ENCODE results near the gene SCN11A. TPM values are rescaled to one million over a fixed set of nuclear protein-coding genes. Genes with fewer than 3 reads are reported as not detected.

SCN11A gene
- total RNA-seq, 1 experiment from 2014 or later, result not detected

DNA sequence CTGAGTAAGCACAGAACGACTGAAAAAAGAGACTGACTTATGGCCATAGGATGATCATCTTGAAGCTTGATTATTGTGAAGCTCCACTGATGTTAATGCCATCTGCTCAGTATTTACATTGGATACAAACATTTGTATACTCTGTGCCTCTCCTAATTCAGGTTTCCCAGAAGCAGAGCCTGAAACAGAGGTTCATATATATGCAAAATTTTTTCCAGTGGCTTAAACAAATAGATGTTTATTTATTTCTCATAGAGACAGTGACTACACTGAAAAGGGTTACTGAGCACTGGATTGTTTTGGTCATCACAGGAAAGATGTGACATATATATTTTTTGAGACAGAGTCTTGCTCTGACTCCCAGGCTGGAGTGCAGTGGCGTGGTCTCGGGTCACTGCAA, 36.3 kb downstream of the SCN11A start:
- Histone ChIP-seq H3K4me3 (ENCODE audit: low read length) (no peak overlapping the region), H3K9me3 (ENCODE audit: low read length) (no peaks in the 10 kb centered on the region), H3K79me2 (ENCODE audit: low read length) (no peaks in the 10 kb centered on the region), H2AFZ (ENCODE audit: low read length) (no peak overlapping the region), H3F3A (ENCODE audit: low read length, unreplicated experiment) (no peaks in the 10 kb centered on the region), H3K4me1 (ENCODE audit: insufficient read depth, low read length) (no peaks in the 10 kb centered on the region), H3K36me3 (ENCODE audit: low read depth, low read length) (no peaks in the 10 kb centered on the region), H3K4me2 (ENCODE audit: low read length) (no peak overlapping the region), H3K27me3 (ENCODE audit: low read length) (peaks cover 25% of the 10 kb centered on the region), H3K9me2 (replicated peaks; ENCODE audit: low read length) (no peaks in the 10 kb centered on the region), H3K27ac (ENCODE audit: low read length) (no peak overlapping the region), H3K9ac (ENCODE audit: low read length) (no peak overlapping the region), H4K20me1 (ENCODE audit: low read length) (no peaks in the 10 kb centered on the region)
- no peak for ATAC-seq
- POLR2A ChIA-PET (ENCODE audit: unreplicated experiment), result no interaction called here
- intact Hi-C loops (cut with micrococcal nuclease), result no loop called here
- CTCF ChIA-PET, result no interaction called here
- BruUV-seq (replicated peaks), result no TSS peak
- DNase-seq, result no peak
- TF ChIP-seq, protein P1, sequence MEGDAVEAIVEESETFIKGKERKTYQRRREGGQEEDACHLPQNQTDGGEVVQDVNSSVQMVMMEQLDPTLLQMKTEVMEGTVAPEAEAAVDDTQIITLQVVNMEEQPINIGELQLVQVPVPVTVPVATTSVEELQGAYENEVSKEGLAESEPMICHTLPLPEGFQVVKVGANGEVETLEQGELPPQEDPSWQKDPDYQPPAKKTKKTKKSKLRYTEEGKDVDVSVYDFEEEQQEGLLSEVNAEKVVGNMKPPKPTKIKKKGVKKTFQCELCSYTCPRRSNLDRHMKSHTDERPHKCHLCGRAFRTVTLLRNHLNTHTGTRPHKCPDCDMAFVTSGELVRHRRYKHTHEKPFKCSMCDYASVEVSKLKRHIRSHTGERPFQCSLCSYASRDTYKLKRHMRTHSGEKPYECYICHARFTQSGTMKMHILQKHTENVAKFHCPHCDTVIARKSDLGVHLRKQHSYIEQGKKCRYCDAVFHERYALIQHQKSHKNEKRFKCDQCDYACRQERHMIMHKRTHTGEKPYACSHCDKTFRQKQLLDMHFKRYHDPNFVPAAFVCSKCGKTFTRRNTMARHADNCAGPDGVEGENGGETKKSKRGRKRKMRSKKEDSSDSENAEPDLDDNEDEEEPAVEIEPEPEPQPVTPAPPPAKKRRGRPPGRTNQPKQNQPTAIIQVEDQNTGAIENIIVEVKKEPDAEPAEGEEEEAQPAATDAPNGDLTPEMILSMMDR (conservative IDR thresholded peaks at IDR 0.05; ENCODE audit: low read depth, low read length), result no peak
- no peak for TF ChIP-seq EZH2 (IDR thresholded peaks at IDR 0.05; ENCODE audit: low read length, unreplicated experiment)
- no peak for TF ChIP-seq EZH2phosphoT487 (IDR thresholded peaks at IDR 0.05; ENCODE audit: borderline replicate concordance, low read length)

DNA sequence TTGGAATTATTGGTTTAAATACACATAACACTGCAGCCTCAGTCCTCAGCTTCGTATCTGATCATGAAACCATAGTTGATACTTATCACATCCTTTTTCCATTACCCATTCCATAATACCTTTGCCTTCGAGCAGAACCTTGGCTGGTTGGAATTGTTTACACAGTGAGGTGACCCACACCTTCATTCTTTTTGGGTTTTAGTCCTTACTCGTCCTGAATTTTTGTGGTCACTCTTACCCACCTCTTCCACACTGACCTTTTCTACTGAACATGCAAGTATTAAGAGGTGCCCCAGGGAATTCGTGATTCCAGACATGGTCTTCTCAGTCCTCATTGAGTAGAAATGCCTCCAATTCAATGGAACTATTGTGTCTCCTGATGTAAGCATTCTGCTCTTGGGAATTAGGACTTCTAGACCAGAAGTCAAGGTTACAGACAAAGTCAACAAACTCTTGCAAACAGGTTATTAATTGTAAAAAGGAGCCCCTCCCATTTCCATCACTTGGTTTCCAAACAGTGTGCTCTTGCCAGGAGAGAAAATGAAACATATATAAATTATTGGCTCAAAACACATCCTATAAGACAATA, 37.7 kb downstream of the SCN11A start:
- Histone ChIP-seq H3K9ac (ENCODE audit: low read length) (no peak overlapping the region), H3K36me3 (ENCODE audit: low read depth, low read length) (no peaks in the 10 kb centered on the region), H3K79me2 (ENCODE audit: low read length) (no peaks in the 10 kb centered on the region), H3K4me2 (ENCODE audit: low read length) (no peak overlapping the region), H3K9me3 (ENCODE audit: low read length) (no peaks in the 10 kb centered on the region), H3F3A (ENCODE audit: low read length, unreplicated experiment) (no peaks in the 10 kb centered on the region), H3K9me2 (replicated peaks; ENCODE audit: low read length) (no peaks in the 10 kb centered on the region), H4K20me1 (ENCODE audit: low read length) (no peaks in the 10 kb centered on the region), H3K27ac (ENCODE audit: low read length) (no peak overlapping the region), H3K4me1 (ENCODE audit: insufficient read depth, low read length) (no peaks in the 10 kb centered on the region), H3K4me3 (ENCODE audit: low read length) (no peak overlapping the region), H3K27me3 (ENCODE audit: low read length) (peaks cover 22% of the 10 kb centered on the region), H2AFZ (ENCODE audit: low read length) (no peak overlapping the region)
- DNase-seq, result peak; percentile 23
- CTCF ChIA-PET, result no interaction called here
- TF ChIP-seq EZH2 (IDR thresholded peaks at IDR 0.05; ENCODE audit: low read length, unreplicated experiment), result no peak
- ATAC-seq, result no peak
- intact Hi-C loops (cut with micrococcal nuclease), result no loop called here
- POLR2A ChIA-PET (ENCODE audit: unreplicated experiment), result no interaction called here
- BruUV-seq (replicated peaks), result no TSS peak

DNA sequence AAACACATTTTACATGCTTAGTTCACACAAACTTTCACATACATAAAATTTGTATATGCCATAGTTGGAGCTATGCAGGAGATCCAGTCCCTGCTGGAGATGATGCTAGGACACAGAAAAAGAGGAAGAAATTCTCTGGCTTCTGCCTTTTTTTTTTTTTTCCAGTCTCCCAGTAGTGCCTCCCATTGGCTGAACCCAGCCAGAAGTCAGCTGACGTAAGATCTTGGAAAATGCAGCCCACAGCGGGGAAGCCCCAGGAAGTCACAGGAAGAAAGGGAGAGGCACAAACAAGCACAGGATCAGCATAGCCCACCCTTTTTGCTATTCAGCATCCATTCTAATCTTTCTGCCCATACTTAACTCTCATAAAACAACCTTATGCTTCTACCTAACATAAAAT, 38.5 kb downstream of the SCN11A start:
- H3K9me3 ChIP-seq (ENCODE audit: low read length), result no peaks in the 10 kb centered on the region
- TF ChIP-seq EZH2phosphoT487 (IDR thresholded peaks at IDR 0.05; ENCODE audit: borderline replicate concordance, low read length) (no peak), EZH2 (IDR thresholded peaks at IDR 0.05; ENCODE audit: low read length, unreplicated experiment) (no peak)
- TF ChIP-seq, protein P1 (conservative IDR thresholded peaks at IDR 0.05; ENCODE audit: low read depth, low read length), result no peak
- intact Hi-C loops (cut with micrococcal nuclease), result no loop called here

More for the DNA sequence above, 38.5 kb downstream of the SCN11A start:
- Histone ChIP-seq H3K4me3 (ENCODE audit: low read length) (no peak overlapping the region), H3F3A (ENCODE audit: low read length, unreplicated experiment) (no peaks in the 10 kb centered on the region), H3K79me2 (ENCODE audit: low read length) (no peaks in the 10 kb centered on the region), H4K20me1 (ENCODE audit: low read length) (no peaks in the 10 kb centered on the region), H3K27me3 (ENCODE audit: low read length) (peaks cover 21% of the 10 kb centered on the region), H3K4me1 (ENCODE audit: insufficient read depth, low read length) (no peaks in the 10 kb centered on the region), H3K4me2 (ENCODE audit: low read length) (no peak overlapping the region), H3K36me3 (ENCODE audit: low read depth, low read length) (no peaks in the 10 kb centered on the region), H3K27ac (ENCODE audit: low read length) (no peak overlapping the region), H3K9ac (ENCODE audit: low read length) (no peak overlapping the region), H3K9me2 (replicated peaks; ENCODE audit: low read length) (no peaks in the 10 kb centered on the region), H2AFZ (ENCODE audit: low read length) (no peak overlapping the region)
- BruUV-seq (replicated peaks), result no TSS peak
- DNase-seq, result no peak
- ATAC-seq, result no peak
- ChIA-PET CTCF (no interaction called here), POLR2A (ENCODE audit: unreplicated experiment) (no interaction called here)
